HG02763 (cell line): ENCODE data around the gene SYNJ2.
"Not testable (repeated sequence)": the region's sequence is repeated elsewhere in the genome, so short reads cannot be mapped to it uniquely, and the experiment has no call there.

Source experiments
- ATAC-seq: cut with Tn5 transposase; IDR thresholded peaks from one replicate; pipeline ENCODE4 v1.9.1; 2021; ENCODE audit warnings: mild to moderate bottlenecking, moderate library complexity; ENCODE audit not compliant: unreplicated experiment

SYNJ2 gene

DNA sequence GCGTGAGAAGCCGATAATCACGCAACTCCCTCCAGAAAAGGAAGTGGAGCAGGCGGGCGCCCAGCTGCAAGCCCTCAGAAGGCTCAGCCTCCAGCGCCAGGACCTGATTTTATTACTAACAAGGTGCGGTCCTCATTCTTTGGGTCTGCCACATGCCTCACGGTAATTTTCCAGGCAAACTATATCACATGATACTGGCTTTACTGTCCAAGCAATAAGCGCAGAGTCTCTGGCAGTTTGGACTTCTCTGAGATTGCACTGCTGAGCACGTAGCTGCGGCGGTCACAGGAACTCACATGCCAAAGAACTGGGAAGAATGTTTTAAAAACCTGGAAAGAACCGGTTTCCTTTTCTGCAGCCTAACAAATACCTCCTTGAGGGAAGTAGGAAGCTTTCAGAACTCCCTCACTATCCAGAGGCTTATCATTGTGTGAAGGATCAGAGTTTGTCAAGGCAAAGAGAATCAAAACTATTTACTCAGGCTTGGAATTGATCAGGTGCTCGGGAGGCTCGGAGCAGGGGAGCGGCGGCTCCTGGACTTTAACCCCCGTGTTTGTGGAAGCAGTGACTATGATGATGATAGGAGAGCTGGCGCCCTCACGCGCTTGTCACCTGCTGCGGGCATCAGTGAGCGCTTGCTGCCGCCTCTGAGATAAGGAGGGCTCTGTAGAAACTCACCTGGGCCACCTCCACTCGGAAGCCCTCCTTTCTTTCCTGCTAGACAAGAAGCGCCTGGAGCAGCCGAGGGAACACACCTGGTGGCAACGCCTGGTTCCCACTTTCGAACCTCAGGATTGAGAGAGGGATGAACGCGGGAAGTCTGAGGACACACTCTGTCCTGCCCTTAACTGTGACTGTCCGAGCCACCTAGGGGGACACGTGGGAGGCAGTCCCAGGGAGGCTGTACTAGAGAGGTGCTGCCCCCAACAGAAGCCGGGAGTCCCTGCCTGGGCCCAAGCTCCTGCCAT lies 27.2 kb upstream of the SYNJ2 start:
- ATAC-seq, result no peak

DNA sequence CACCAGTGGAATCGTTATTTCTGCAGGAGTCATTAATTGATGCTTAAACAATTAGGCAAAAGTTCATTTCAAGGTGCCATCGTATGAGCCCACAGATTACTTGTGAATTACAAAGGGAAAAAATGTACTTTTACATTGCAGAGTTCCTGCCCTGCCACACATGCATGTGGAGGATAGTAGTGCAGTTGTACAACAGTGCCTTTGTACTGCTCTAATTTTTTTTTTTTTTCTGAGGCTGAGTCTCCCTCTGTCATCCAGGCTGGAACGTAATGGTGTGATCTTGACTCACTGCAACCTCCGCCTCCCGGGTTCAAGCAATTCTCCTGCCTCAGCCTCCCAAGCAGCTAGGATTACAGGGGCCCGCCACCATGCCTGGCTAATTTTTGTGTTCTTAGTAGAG lies 26.0 kb upstream of the SYNJ2 start:
- no peak for ATAC-seq

DNA sequence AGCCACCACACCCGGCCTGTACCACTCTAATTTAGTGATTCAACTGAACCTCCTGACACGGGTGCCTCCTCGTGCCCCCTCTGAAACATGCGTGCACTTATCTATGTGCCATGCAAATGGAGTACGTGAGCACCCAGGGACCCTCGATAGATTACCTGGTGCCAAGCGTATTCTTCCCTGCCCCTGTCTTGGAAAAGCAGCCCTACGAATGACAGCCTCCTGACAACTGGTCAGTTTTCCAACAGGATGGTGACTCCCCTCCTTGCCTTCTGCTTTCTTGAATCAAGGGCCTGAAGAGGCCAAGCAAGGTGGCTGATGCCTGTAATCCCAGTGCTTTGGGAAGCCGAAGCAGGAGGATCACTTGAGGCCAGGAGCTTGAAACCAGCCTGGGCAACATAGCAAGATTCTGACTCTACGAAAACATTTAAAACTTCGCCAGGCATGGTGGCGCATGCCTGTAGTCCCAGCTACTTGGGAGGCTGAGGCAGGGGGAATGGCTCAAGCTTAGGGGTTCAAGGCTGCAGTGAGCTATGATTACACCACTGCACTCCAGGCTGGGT lies 25.4 kb upstream of the SYNJ2 start:
- ATAC-seq, result no peak

DNA sequence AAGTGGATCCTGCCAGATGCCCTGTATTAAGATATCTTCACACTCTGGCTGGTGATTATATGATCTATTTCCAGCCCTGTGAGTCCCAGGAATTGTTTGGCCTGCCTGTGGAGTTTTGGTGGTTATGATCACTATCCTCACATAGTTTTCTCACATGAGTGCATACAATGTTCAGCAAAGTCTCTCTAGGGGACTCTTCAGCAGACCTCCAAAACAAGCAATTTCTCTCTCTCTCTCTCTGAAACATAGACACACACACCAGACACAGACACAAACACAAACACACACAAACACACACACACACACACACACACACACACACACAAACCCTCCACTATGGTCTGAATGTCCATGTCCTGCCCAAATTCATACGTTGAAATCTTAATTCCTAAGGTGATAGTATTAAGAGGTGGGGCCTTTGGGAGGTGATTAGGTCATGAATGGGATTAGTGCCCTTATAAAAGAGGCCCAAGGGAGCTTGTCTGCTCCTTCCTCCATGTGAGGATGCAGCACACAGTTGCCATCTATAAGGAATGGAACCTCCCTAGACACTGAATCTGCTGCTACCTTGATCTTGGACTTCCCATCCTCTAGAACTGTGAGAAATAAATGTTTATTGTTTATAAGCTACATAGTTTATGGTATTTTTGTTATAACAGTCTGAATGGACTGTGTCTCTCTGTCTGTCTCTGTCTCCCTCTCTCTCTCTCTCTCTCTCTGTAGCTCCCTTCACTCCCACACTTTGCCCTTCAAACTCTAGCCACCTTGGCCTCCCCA lies 22.0 kb upstream of the SYNJ2 start:
- ATAC-seq, result no peak

DNA sequence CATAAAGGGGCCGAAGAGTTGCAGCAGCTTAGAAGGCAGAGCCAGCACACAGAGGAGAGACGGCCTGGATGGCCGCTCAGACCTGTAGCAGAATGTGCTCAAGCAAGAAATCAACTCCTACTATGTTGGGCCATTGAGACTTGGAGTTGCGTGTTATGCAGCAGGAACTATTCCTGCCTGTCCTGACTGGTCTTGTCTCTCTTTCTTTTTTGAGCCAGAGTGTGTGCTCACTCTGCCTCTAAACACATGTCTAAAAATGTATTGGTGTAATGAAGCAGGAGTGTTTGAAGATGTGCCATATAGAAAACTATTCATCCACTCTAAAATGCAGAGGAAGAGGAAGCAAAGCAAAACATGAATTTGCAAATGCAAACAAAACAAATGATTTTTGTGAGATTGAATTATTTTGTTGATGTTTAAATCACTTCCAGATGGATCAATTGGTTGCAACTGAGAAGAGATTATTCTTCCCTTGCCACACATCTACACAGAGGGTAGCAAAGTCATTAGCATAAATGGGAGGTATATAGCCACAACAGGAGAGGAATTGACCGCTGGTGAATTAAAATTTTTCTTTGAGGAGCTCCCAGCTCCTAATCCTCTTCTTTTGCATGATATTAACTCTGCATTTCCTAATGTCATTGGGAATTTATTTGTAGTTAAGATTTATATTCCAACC lies 20.4 kb upstream of the SYNJ2 start:
- ATAC-seq, result no peak

DNA sequence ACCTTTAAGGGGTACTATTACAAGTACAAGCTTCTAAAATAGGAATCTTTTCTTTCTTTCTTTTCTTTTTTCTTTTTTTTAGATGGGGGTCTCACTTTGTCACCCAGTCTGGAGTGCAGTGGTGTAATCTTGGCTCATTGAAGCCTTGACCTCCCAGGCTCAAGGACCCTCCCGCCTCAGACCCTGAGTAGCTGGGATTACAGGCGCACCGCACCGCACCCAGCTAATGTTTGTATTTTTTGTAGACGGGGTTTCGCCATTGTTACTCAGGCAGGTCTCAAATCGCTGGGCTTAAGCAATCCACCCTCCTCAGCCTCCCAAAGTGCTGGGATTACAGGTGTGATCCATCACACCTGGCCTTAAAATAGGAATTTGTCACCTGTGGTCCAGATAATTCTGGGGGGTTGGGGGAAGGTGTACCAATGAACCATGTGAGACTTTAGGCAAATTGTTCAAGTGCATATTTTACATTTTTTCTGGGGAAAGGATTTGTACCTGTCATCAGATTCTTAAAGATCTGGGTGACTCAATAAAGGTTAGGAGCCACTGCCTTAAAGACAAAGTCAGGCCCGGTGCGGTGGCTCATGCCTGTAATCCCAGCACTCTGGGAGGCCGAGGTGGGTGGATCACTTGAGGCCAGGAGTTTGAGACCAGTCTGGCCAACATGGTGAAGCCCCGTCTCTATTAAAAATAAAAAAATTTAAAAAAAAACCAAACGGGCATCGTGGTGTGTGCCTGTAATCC lies 19.7 kb upstream of the SYNJ2 start:
- no peak for ATAC-seq

DNA sequence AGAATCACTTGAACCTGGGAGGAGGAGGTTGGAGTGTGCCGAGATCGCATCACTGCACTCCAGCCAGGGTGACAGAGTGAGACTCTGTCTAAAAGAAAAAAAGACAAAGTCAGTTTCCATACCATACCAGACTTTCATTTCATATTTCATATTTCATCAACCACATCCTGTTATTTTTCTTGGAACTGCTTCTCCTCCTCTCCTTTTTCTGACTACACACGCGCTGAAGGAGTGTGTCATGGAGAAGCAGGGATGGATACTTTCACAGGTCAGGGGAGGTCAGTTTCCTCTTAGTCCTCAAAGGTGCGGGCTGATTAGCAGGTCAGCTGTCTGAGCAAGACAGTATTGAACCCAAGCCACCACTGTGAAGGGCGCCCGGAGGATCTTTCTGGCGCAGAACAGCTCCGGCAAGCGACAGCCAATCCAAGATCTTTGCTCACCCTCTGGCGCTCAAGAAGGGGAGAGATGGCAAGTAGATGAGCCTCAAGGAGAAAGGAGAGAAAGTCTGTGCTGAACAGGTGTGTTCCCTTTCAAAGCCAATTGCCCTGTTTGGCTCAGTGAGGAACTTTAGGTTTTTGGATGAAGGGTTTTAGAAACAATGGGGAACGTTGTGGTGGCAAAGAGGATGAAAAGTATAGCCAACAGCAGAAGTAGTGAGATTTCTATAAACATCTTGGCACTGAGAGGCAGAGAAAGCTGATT lies 18.9 kb upstream of the SYNJ2 start:
- no peak for ATAC-seq

DNA sequence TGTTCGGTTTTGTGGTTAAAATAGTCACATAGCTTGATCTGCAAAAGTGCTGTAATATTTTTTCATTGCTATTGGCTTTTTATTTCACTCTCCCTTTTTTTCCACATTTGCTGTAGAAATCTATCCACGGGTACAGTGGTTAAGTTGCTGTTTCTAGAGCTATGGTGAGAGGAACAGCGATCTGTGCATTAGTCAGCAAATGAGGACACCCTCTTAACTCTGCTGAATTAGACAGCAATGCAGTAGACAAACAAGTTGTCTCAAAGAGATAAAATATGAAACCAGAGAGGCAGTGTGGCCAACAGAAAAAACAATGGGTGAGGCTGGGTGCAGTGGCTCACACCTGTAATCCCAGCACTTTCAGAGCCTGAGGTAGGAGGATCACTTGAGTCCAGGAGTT lies 17.6 kb upstream of the SYNJ2 start:
- no peak for ATAC-seq

DNA sequence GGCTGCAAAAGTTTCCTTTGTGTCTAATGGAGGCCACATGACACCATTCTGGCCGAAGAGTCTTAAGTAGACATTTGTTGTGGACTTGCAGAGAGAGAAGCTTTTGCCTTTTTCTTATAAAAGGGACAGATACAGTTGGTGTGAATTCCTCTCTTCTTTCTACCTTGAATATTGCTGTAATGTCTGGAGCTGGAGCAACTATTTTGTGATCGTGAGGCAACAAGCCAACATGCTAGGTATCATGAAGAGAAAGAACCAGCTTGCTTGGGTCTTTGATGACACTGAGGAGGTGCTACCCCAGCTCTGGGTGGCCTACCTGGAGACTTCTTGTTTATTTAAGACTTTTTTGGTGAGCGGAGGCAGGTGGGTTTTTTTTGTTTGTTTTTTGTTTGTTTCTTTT lies 16.3 kb upstream of the SYNJ2 start:
- no peak for ATAC-seq

DNA sequence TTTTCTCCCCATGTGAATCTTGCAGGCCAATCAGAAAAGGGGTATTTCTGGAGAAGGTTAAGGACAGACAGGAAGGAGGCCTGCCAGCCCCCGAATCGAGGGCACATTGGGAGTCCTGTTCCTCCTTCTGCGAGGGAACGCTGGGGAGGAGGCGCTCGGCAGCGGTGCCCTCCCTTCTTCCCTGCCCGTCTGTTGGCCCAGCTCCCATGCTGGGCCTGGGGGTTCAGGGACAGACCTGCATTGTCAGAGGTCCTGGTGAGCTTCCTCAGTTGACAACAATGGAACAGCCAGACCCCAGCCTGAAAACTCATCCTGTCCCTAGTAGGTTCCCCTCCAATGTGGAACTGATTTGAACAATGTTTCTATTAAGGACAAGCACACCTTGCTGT lies 15.1 kb upstream of the SYNJ2 start:
- ATAC-seq, result no peak

DNA sequence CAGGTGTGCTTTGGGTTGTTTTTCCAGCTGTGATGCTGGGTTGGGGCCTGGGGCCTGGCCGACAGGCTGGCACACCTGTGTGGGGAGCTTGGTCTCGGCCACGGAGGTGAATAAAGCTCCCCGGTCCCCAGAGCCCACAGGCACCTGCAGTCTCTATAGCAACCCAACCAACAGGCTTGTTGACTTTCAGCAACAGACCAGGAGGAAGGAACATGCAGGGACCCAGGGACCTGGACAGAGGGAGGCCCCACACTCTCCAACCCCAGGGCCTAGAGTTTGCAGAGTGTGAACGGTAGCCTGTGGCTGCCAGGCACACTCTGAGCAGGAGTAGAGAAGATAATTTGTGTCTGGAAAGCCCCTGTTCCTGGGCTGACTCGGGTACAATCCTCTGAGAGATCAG lies 14.6 kb upstream of the SYNJ2 start:
- ATAC-seq, result no peak

DNA sequence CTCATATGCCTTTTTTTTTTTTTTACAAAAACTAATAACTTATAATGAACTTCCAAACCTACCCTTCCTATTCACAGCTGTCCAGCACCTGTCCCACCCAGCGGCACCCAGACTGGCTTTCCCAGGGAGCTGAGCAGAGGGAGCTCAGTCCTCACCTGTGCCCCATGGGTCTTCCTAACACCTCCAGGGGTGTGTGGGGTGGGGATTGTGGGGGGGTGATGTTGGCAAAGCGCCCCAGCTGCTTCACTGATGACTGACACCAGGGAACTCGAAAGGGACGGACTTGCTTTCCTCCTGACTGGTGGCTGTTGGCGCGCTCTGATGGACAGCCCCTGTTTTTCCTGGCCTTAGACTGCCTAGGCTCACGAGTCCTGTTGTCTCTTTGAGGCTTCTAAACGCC lies 14.2 kb upstream of the SYNJ2 start:
- ATAC-seq, result no peak

DNA sequence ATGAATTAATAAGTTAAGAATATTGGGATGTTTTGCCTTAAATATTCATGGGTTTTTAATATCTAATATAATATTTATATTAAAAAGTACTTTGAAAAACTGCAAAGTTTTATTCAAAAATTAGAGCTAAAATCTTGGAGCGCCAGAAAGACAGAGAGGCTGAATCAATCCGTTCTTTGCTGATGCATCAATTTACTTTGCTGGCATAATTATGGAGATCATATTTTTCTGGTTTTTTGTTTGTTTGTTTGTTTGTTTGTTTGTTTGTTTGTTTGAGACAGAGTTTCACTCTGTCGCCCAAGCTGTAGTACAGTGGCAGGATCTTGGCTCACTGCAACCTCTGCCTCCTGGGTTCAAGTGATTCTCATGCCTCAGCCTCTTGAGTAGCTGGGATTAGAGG lies 9.5 kb upstream of the SYNJ2 start:
- ATAC-seq, result not testable (repeated sequence)

DNA sequence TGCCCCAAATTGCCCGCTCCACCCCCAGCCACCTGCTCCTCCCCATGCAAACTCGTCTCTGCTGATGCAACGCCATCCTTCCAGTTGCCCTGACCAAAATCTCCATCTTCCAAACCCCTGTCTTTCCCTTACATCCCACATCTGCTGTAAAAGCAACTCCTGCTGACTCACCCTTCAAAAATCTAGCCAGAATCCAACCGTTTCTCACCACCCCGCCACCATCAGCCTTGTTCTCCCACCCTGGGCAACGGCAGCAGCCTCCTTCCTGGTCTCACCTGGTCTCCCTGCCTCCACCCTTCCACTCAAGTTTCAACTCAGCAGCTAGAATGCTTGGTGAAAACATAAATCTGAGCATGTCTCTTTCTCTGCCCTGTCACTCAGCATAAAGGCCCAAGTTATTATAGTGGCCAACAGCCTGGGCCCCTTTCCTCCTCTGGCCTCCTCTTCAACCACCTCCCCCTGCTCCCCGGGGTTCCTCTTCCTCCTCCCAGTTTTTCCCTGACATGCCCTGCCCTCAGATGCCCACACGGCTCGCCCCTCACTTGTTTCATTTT lies 7.2 kb upstream of the SYNJ2 start:
- ATAC-seq, result no peak

DNA sequence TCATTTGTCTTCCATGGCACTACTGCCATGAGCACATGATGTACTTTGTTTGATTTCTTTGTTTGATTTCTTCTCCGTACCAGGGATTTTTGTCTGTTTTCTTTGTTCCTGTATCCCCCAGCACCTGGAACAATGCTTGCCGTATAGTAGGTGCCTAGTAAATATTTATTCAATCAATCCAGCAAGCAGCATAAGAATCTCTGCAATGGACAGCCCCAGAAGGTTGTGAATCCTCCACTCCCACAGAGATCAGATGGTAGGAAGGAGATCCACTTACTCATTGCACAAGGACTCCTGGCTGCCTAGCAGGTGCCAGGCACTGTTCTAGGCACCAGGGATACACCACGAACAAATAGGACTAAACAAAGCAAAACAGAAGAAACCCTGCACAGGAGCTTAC lies 6.7 kb upstream of the SYNJ2 start:
- ATAC-seq, result no peak

DNA sequence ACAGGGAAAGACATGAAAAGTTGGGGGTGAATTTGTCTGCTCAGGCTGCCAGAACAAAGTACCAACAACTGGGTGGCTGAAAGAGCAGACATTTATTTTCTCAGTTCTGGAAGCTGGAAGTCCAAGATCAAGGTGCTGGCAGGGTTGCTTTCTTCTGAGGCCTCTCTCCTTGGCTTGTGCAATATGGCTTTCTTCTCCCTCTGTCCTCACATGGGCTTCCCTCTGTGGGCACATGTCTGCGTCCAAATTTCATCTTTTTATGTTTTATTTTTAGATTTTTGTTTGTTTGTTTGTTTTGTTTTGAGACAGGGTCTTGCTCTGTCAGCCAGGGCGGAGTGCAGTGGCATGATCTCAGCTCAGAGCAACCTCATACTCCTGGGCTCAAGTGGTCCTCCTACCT lies 6.2 kb upstream of the SYNJ2 start:
- no peak for ATAC-seq

DNA sequence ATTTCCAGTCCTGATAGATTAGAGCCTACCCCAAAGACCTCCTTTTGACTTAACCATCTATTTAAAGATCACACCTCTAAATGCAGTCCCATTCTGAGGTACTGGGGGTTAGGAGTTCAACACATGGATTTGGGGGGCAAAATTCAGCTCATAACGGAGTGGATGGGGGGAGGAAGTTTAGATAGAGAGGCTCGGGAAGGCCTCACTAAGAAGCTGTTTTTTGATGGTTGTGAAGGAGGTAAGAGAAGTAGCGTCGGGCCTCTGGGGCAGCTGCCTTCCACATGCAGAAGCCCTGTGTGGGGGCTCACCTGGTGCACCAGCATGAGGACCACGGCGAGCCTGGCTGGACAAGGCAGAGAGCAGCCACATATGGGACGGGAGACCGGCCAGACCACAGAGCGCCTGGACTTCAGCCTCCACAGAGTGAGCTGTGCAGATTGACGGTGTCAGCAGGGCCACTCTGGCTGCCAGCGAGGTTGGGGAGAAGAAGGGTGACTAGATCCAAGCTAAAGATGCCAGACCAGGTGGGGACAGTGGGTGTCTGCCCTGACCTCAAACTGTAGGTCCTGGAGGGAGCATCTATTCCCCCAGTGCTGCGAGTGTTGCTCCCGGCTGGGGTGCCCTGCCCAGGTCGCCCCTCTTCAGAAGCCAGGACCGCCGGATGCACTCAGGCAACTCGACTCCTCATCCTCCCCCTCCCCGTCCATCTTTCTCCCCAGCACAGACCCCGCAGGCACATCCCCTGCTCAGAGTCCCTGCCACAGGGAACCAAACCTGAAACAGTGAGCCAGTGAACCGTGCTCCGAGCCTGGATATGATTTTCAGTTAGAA lies 5.1 kb upstream of the SYNJ2 start:
- ATAC-seq, result no peak

DNA sequence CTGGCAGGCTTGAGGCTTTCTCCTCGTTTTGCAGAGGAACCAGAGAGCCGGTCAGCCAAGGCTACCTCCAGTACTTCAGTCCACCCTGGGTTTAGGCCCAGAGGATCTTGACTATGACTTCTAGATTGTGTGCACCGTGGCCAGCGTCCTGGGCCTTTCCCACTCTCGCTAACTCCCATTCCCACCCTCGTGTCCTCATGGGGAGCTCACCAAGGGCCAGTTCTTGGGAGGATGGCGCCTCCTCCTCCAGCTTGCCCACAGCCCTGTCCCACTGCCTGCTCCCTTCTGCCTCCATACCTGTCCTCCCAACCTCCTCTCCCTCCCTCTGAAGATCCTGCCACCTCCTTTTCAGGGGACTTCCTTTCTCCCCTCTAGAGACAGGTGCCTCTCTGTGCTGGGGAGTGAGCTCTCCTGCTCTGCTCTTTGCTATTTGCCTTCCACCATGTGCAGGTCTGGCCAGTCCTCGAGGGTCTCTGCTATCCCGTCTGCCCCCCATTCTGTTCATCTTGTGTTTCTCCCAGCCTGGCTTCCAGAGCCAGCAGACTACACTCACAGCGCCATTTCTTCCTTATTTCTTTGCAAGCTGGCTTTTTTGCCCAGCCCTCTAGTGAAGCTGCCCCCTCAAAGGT lies 4.4 kb upstream of the SYNJ2 start:
- ATAC-seq, result no peak
